Activated effector memory CD4-positive, alpha-beta T cell treated with anti-CD3 and anti-CD28 coated beads, Interleukin-2, amount 50 U/mL, for 16 hours (primary cell): ENCODE results near the gene IPPK.
"Not testable (repeated sequence)": the region's sequence is repeated elsewhere in the genome, so short reads cannot be mapped to it uniquely, and the experiment has no call there.

ENCODE experiments used
- DNase-seq: peaks from one replicate; pipeline ENCODE4 v3.0.0-alpha.2; 2020

The IPPK gene

GRCh38 chr9:92637326-92637725, 32.6 kb downstream of the IPPK start:
- no peak for DNase-seq

- no peak for DNase-seq
Measured at GRCh38 chr9:92636627-92637026, 33.3 kb downstream of the IPPK start.

- no peak for DNase-seq
Measured at GRCh38 chr9:92635760-92636159, 34.2 kb downstream of the IPPK start.

- DNase-seq, result peak; percentile 84
Measured at GRCh38 chr9:92634712-92635605, 35.0 kb downstream of the IPPK start.

GRCh38 chr9:92633614-92634278, 36.2 kb downstream of the IPPK start:
- peak; percentile 22 for DNase-seq

GRCh38 chr9:92632641-92633040, 37.3 kb downstream of the IPPK start:
- DNase-seq, result peak; percentile 33

- DNase-seq, result no peak
Measured at GRCh38 chr9:92631452-92632343, 38.2 kb downstream of the IPPK start.

- no peak for DNase-seq
Measured at GRCh38 chr9:92627651-92628050, 42.3 kb downstream of the IPPK start.

GRCh38 chr9:92626484-92626883, 43.4 kb downstream of the IPPK start:
- no peak for DNase-seq

GRCh38 chr9:92623936-92624335, 46.0 kb downstream of the IPPK start:
- DNase-seq, result not testable (repeated sequence)

GRCh38 chr9:92620845-92621244, 49.1 kb downstream of the IPPK start:
- no peak for DNase-seq

- no peak for DNase-seq
Measured at GRCh38 chr9:92619601-92620300, 50.2 kb downstream of the IPPK start.

- DNase-seq, result no peak
Measured at GRCh38 chr9:92618633-92619225, 51.2 kb downstream of the IPPK start.

- no peak for DNase-seq
Measured at GRCh38 chr9:92617951-92618510, 51.9 kb downstream of the IPPK start.

GRCh38 chr9:92617195-92617813, 52.6 kb downstream of the IPPK start:
- no peak for DNase-seq

GRCh38 chr9:92616655-92617111, 53.2 kb downstream of the IPPK start:
- no peak for DNase-seq

GRCh38 chr9:92616199-92616641, 53.7 kb downstream of the IPPK start:
- no peak for DNase-seq

- no peak for DNase-seq
Measured at GRCh38 chr9:92615790-92616189, 54.1 kb downstream of the IPPK start.

GRCh38 chr9:92614763-92615461, 55.0 kb downstream of the IPPK start:
- DNase-seq, result no peak

GRCh38 chr9:92614123-92614510, 55.8 kb downstream of the IPPK start:
- DNase-seq, result no peak
